SU-DHL-6 (cell line): ENCODE data around the gene PLN.

Experiments
- H2AFZ ChIP-seq: fragments of 200-600 bp; sonication (generic); 2 replicates; pipeline ENCODE4 v1.6.1; 2014; ENCODE audit warnings: low read depth, mild to moderate bottlenecking, moderate library complexity, mixed read lengths, antibody characterized with exemption, low read length; ENCODE audit not compliant: severe bottlenecking
- H3F3A ChIP-seq: fragments of 200-600 bp; shearing (Covaris generic); 2 replicates; pipeline ENCODE4 v1.6.0; 2016; ENCODE audit warnings: antibody characterized with exemption, mild to moderate bottlenecking; ENCODE audit not compliant: insufficient read depth
- H3K27ac ChIP-seq: fragments of 200-600 bp; sonication (generic); 2 replicates; pipeline ENCODE4 v1.5.1; 2016; ENCODE audit warnings: low read depth, mild to moderate bottlenecking, low read length, moderate library complexity, mixed read lengths
- H3K27me3 ChIP-seq: fragments of 200-600 bp; sonication (generic), shearing (Covaris generic); 2 replicates; pipeline ENCODE4 v1.6.0; 2014; ENCODE audit warnings: mild to moderate bottlenecking, low read length
- H3K36me3 ChIP-seq: fragments of 200-600 bp; sonication (generic); 2 replicates; pipeline ENCODE4 v1.6.1; 2014; ENCODE audit warnings: mild to moderate bottlenecking, low read length, mixed read lengths
- H3K4me2 ChIP-seq: fragments of 300-600, 200-600 bp; shearing (Covaris generic), sonication (generic); 2 replicates; pipeline ENCODE4 v1.6.0; 2014; ENCODE audit warnings: low read length, low read depth, mild to moderate bottlenecking; ENCODE audit not compliant: poor library complexity, severe bottlenecking
- H3K4me3 ChIP-seq: fragments of 200-600 bp; sonication (generic); 2 replicates; pipeline ENCODE4 v1.5.1; 2014; ENCODE audit warnings: antibody characterized with exemption, low read length, mild to moderate bottlenecking, mixed read lengths; ENCODE audit not compliant: insufficient read depth, poor library complexity, severe bottlenecking
- H3K79me2 ChIP-seq: fragments of 200-600 bp; sonication (generic); 2 replicates; pipeline ENCODE4 v1.6.1; 2014; ENCODE audit warnings: mild to moderate bottlenecking, low read length, moderate library complexity; ENCODE audit not compliant: insufficient read depth
- H3K9ac ChIP-seq: fragments of 200-600 bp; sonication (generic); 2 replicates; pipeline ENCODE4 v1.7.0; 2014; ENCODE audit warnings: mild to moderate bottlenecking, low read length
- H3K9me2 ChIP-seq: fragments of 200-600 bp; sonication (generic); replicated peaks from 2 replicates; pipeline ENCODE4 v1.6.1; 2014; ENCODE audit warnings: low read length; ENCODE audit not compliant: insufficient read depth
- H3K9me3 ChIP-seq: fragments of 200-600 bp; sonication (generic); 2 replicates; pipeline ENCODE4 v1.6.1; 2014; ENCODE audit warnings: low read length, mixed read lengths; ENCODE audit not compliant: insufficient read depth
- H4K20me1 ChIP-seq: fragments of 200-600 bp; sonication (generic); 2 replicates; pipeline ENCODE4 v1.6.1; 2014; ENCODE audit warnings: low read depth, mild to moderate bottlenecking, antibody characterized with exemption, low read length, moderate library complexity, mixed read lengths
- EZH2phosphoT487 ChIP-seq: fragments of 200-600 bp; sonication (generic), shearing (Covaris generic); conservative IDR thresholded peaks from 2 replicates; pipeline ENCODE4 v1.6.1; 2018; ENCODE audit warnings: mild to moderate bottlenecking, antibody characterized with exemption, low read length, moderate library complexity, mixed read lengths
- TF ChIP-seq, protein P1 (sequence below): fragments of 200-600 bp; sonication (generic); IDR thresholded peaks from one replicate; pipeline ENCODE4 v1.5.1; 2017; ENCODE audit warnings: antibody characterized with exemption, mild to moderate bottlenecking, low read length, moderate library complexity; ENCODE audit not compliant: insufficient read depth, poor library complexity, severe bottlenecking

PLN gene

DNA sequence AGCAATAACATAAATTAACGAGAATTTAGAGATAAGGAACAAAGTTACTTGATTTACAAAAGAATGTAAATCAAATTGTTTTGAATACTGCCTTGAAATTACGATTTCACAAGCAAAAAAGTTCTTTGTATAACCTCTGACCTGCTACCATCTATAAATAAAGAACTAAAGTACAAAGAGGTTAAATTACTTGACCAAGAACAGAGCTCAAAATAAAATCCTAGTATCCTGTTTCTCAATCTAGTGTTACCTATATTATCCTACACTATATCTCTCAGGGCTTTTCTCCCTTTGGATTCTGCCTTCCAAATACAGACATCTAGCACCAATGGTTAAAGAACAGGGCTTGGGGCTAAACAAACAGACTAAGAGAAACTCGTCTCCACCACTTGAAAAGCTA, 43.8 kb downstream of the PLN start:
- H3F3A ChIP-seq = no peaks in the 10 kb centered on the region
- H3K4me3 ChIP-seq = no peak overlapping the region
- no peaks in the 10 kb centered on the region for H3K9me2 ChIP-seq
- no peaks in the 10 kb centered on the region for H3K36me3 ChIP-seq
- no peaks in the 10 kb centered on the region for H4K20me1 ChIP-seq
- H3K9ac ChIP-seq = no peak overlapping the region
- no peak overlapping the region for H3K4me2 ChIP-seq
- H3K79me2 ChIP-seq = no peaks in the 10 kb centered on the region
- no peak overlapping the region for H3K27ac ChIP-seq
- no peaks in the 10 kb centered on the region for H3K27me3 ChIP-seq
- TF ChIP-seq, protein P1, sequence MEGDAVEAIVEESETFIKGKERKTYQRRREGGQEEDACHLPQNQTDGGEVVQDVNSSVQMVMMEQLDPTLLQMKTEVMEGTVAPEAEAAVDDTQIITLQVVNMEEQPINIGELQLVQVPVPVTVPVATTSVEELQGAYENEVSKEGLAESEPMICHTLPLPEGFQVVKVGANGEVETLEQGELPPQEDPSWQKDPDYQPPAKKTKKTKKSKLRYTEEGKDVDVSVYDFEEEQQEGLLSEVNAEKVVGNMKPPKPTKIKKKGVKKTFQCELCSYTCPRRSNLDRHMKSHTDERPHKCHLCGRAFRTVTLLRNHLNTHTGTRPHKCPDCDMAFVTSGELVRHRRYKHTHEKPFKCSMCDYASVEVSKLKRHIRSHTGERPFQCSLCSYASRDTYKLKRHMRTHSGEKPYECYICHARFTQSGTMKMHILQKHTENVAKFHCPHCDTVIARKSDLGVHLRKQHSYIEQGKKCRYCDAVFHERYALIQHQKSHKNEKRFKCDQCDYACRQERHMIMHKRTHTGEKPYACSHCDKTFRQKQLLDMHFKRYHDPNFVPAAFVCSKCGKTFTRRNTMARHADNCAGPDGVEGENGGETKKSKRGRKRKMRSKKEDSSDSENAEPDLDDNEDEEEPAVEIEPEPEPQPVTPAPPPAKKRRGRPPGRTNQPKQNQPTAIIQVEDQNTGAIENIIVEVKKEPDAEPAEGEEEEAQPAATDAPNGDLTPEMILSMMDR = no peak
- TF ChIP-seq EZH2phosphoT487 = no peak
- H3K9me3 ChIP-seq = no peaks in the 10 kb centered on the region
- no peak overlapping the region for H2AFZ ChIP-seq

DNA sequence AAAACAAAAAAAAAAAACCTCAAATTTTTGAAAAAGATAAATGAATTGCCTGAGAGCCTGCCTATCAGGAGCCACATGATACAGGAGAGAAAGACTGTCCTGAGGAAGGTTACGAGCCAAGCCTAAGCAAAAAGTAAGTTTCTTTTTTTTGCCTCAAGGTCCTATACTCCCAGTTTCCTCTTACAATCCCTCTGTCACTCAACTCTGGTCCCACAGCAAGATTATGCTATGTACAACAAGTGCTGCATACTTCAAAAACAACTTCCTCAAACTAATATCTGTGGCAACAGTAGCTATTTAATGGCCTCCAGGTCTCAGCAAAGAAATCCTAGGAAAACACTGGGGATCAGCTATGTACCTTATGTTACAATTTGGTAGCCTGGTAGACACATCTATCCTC, 46.8 kb downstream of the PLN start:
- no peak overlapping the region for H3K27ac ChIP-seq
- no peak overlapping the region for H3K9ac ChIP-seq
- TF ChIP-seq EZH2phosphoT487 = no peak
- TF ChIP-seq, protein P1 = no peak

DNA sequence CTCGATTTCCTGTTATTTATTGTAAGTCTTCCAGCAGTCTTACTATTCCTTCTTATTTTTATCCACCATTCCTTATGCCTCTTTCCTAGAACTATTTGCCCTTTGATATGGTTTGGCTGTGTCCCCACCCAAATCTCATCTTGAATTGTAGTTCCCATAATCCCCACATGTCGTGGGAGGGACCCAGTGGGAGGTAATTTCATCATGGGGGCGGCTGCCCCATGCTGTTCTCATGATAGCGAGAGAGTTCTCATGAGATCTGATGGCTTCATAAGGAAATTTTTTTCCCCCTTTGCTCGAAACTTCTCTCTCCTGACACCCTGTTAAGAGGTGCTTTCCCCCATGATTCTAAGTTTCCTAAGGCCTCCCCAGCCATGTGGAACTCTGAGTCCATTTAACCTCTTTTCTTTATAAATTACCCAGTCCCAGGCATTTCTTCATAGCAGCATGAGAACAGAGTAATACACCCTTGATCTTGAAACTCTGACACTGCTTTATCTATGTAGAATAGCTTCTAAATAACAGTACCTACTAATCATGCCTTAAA, 48.8 kb downstream of the PLN start:
- TF ChIP-seq EZH2phosphoT487 = no peak
- TF ChIP-seq, protein P1 = no peak
- Histone ChIP-seq H3K9me2 (no peaks in the 10 kb centered on the region), H3K4me2 (no peak overlapping the region), H3K36me3 (no peaks in the 10 kb centered on the region), H4K20me1 (no peaks in the 10 kb centered on the region), H2AFZ (no peak overlapping the region), H3K79me2 (no peaks in the 10 kb centered on the region), H3K27ac (no peak overlapping the region), H3K27me3 (no peaks in the 10 kb centered on the region), H3K4me3 (no peak overlapping the region), H3F3A (no peaks in the 10 kb centered on the region), H3K9me3 (no peaks in the 10 kb centered on the region), H3K9ac (no peak overlapping the region)

More for the DNA sequence above, 46.8 kb downstream of the PLN start:
- Histone ChIP-seq H3K9me2 (no peaks in the 10 kb centered on the region), H3K4me2 (no peak overlapping the region), H3K36me3 (no peaks in the 10 kb centered on the region), H3K27me3 (no peaks in the 10 kb centered on the region), H3K79me2 (no peaks in the 10 kb centered on the region), H3K9me3 (no peaks in the 10 kb centered on the region), H3K4me3 (no peak overlapping the region), H4K20me1 (no peaks in the 10 kb centered on the region), H2AFZ (no peak overlapping the region), H3F3A (no peaks in the 10 kb centered on the region)
